MM.1S (cell line): ENCODE results near the gene ACIN1.

Experiments
- EZH2 ChIP-seq: fragments of 300-600 bp; sonication (generic); optimal IDR thresholded peaks from 2 replicates; pipeline ENCODE3; 2017; ENCODE audit warnings: low read depth, mild to moderate bottlenecking, antibody characterized with exemption, low read length, mixed read lengths
- TF ChIP-seq, protein P1 (sequence below): fragments of 300-600 bp; sonication (generic); IDR thresholded peaks from 2 replicates; pipeline ENCODE4 v1.5.1; 2016; ENCODE audit warnings: antibody characterized with exemption, low read length, mixed read lengths

DNA sequence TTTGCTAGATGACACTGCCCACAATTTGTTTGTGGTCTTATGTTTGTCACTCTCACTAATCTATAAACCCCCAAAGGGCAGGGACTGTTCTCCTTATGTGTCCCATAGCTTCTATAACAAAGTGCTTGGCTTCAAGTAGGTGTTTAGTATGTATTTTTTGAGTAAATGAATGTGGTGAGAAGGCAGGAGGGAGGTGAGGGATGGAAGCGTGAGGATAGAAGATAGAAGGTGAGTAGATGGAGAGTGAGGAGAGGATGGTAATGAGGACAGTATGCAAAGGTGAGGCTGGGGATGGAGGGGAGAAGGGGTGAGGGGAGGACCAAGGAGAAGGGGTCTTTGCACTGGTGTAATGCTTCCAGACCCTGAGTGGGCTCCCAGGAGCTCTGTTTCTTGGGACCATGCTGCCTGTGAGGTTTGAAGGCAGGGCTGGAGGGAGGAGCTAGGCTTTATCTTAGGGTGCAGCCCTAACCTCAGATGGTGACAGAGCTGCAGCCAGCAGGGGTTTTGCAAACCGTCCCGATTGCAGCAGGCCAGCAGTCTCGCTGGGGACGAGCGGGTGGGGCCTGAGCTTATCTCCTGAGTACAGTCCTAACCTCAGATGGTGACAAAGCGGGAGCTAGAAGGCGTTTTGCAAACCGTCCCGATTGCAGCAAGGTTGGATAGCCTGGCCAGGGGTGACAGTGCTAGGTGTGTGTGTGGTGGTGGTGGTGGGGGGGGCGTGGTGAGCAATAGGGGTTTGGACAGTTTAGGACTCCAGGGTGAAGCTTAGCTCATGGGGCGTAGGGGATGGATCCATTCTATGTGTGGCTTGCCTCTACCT lies 17.6 kb upstream of the ACIN1 start:
- TF ChIP-seq, protein P1, sequence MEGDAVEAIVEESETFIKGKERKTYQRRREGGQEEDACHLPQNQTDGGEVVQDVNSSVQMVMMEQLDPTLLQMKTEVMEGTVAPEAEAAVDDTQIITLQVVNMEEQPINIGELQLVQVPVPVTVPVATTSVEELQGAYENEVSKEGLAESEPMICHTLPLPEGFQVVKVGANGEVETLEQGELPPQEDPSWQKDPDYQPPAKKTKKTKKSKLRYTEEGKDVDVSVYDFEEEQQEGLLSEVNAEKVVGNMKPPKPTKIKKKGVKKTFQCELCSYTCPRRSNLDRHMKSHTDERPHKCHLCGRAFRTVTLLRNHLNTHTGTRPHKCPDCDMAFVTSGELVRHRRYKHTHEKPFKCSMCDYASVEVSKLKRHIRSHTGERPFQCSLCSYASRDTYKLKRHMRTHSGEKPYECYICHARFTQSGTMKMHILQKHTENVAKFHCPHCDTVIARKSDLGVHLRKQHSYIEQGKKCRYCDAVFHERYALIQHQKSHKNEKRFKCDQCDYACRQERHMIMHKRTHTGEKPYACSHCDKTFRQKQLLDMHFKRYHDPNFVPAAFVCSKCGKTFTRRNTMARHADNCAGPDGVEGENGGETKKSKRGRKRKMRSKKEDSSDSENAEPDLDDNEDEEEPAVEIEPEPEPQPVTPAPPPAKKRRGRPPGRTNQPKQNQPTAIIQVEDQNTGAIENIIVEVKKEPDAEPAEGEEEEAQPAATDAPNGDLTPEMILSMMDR, result no peak
- no peak for TF ChIP-seq EZH2
